IMR-90 (cell line): ENCODE results near the gene ACOXL. TPM values are rescaled to one million over a fixed set of nuclear protein-coding genes. Genes with fewer than 3 reads are reported as not detected.

ENCODE experiments used
- ATAC-seq: fragments of 200-7000 bp; cut with Tn5 transposase; 2 replicates; pipeline ENCODE4 v1.9.1; 2020; ENCODE audit warnings: low read depth, mild to moderate bottlenecking, moderate library complexity
- BruUV-seq: library from RNA; stranded (reverse); fragments of 400-500 nt; replicated peaks from 2 replicates; lab custom pipeline; 2021; lab: Mats Ljungman, UMichigan
- CTCF ChIA-PET: fragments of 300-600 bp; formaldehyde crosslinking; extraction: SDS; loops from one replicate; lab custom pipeline; 2021; ENCODE audit warnings: antibody characterized with exemption; lab: Yijun Ruan, JAX
- POLR2A ChIA-PET: fragments of 300-600 bp; sonication (Branson Sonifier 250); formaldehyde crosslinking; loops from one replicate; lab custom pipeline; 2022; ENCODE audit warnings: antibody characterized with exemption; ENCODE audit not compliant: unreplicated experiment; lab: Charles Lee
- DNase-seq: peaks from one replicate; pipeline ENCODE4 v3.0.0; 2013
- H2AFZ ChIP-seq: replicated peaks from 2 replicates; pipeline ENCODE3; 2013; ENCODE audit warnings: low read length, mild to moderate bottlenecking; ENCODE audit not compliant: poor library complexity
- H2AK5ac ChIP-seq: 2 replicates; pipeline ENCODE4 v1.6.1; 2013; ENCODE audit warnings: low read depth, low read length, inconsistent platforms
- H2AK9ac ChIP-seq: replicated peaks from 2 replicates; pipeline ENCODE3; 2013; ENCODE audit warnings: mild to moderate bottlenecking, low read depth, low read length, moderate library complexity; ENCODE audit not compliant: poor library complexity
- H2BK120ac ChIP-seq: 2 replicates; pipeline ENCODE4 v1.6.1; 2013; ENCODE audit warnings: low read depth, low read length, inconsistent platforms
- H2BK15ac ChIP-seq: 3 replicates; pipeline ENCODE4 v1.6.1; 2013; ENCODE audit warnings: low read depth, low read length, inconsistent platforms
- H2BK20ac ChIP-seq: 2 replicates; pipeline ENCODE4 v1.6.1; 2013; ENCODE audit warnings: low read depth, mild to moderate bottlenecking, inconsistent platforms, low read length, moderate library complexity
- H2BK5ac ChIP-seq: 2 replicates; pipeline ENCODE4 v1.6.1; 2013; ENCODE audit warnings: mild to moderate bottlenecking, low read depth, low read length, inconsistent platforms; ENCODE audit not compliant: poor library complexity, severe bottlenecking
- H3K14ac ChIP-seq: replicated peaks from 2 replicates; pipeline ENCODE4 v1.6.1; 2013; ENCODE audit warnings: low read depth, low read length, inconsistent platforms
- H3K18ac ChIP-seq: 2 replicates; pipeline ENCODE4 v1.6.1; 2013; ENCODE audit warnings: low read depth, low read length, control low read depth
- H3K23ac ChIP-seq: 2 replicates; pipeline ENCODE4 v1.6.1; 2013; ENCODE audit warnings: low read depth, low read length, inconsistent platforms
- H3K27ac ChIP-seq: 2 replicates; pipeline ENCODE4 v1.5.1; 2013; ENCODE audit warnings: mild to moderate bottlenecking, control low read depth, low read length; ENCODE audit not compliant: insufficient read depth
- H3K27me3 ChIP-seq: 2 replicates; pipeline ENCODE4 v1.6.1; 2013; ENCODE audit warnings: low read length; ENCODE audit not compliant: control insufficient read depth, insufficient read depth
- H3K36me3 ChIP-seq: 2 replicates; pipeline ENCODE4 v1.6.1; 2013; ENCODE audit warnings: low read length, mixed read lengths; ENCODE audit not compliant: control insufficient read depth, insufficient read depth
- H3K4ac ChIP-seq: 2 replicates; pipeline ENCODE4 v1.6.1; 2013; ENCODE audit warnings: low read depth, low read length, inconsistent platforms
- H3K4me1 ChIP-seq: 2 replicates; pipeline ENCODE4 v1.6.1; 2013; ENCODE audit warnings: low read length, mixed read lengths; ENCODE audit not compliant: control insufficient read depth, insufficient read depth
- H3K4me2 ChIP-seq: 2 replicates; pipeline ENCODE4 v1.6.1; 2013; ENCODE audit warnings: low read depth, mild to moderate bottlenecking, control low read depth, low read length, moderate library complexity
- H3K4me3 ChIP-seq: 2 replicates; pipeline ENCODE4 v1.5.1; 2013; ENCODE audit warnings: low read depth, mild to moderate bottlenecking, control low read depth, low read length, moderate library complexity; ENCODE audit not compliant: insufficient read depth
- H3K56ac ChIP-seq: 2 replicates; pipeline ENCODE4 v1.6.1; 2013; ENCODE audit warnings: low read length, inconsistent platforms; ENCODE audit not compliant: insufficient read depth; ENCODE audit errors: extremely low read depth
- H3K79me1 ChIP-seq, 2 experiments: 2 replicates each; pipeline ENCODE4 v1.6.1; 2013; ENCODE audit warnings: low read length in 2 of 2, inconsistent platforms in 1 of 2, low read depth in 1 of 2
- H3K9ac ChIP-seq: 2 replicates; pipeline ENCODE4 v1.6.1; 2013; ENCODE audit warnings: low read depth, low read length, control low read depth
- H3K9me1 ChIP-seq: 2 replicates; pipeline ENCODE4 v1.6.1; 2013; ENCODE audit warnings: low read length, inconsistent platforms; ENCODE audit not compliant: insufficient read depth
- H3K9me3 ChIP-seq: 2 replicates; pipeline ENCODE4 v1.6.1; 2013; ENCODE audit warnings: low read length; ENCODE audit not compliant: control insufficient read depth, insufficient read depth
- H4K20me1 ChIP-seq: 2 replicates; pipeline ENCODE4 v1.6.1; 2013; ENCODE audit warnings: low read length, inconsistent platforms; ENCODE audit not compliant: insufficient read depth
- H4K5ac ChIP-seq: 2 replicates; pipeline ENCODE4 v1.6.1; 2013; ENCODE audit warnings: mild to moderate bottlenecking, low read depth, low read length, control low read depth
- H4K8ac ChIP-seq, 2 experiments: 2 replicates each; pipeline ENCODE4 v1.6.1; 2013; ENCODE audit warnings: low read depth in 2 of 2, low read length in 2 of 2, control low read depth in 1 of 2, inconsistent platforms in 1 of 2
- H4K91ac ChIP-seq: 2 replicates; pipeline ENCODE4 v1.6.1; 2013; ENCODE audit warnings: low read depth, low read length, inconsistent platforms; ENCODE audit not compliant: insufficient read depth
- BHLHE40 ChIP-seq: fragments of 150-350 bp; IDR thresholded peaks from 2 replicates; pipeline ENCODE4 v1.6.1; 2016; ENCODE audit warnings: mild to moderate bottlenecking, low read depth, low read length
- CEBPB ChIP-seq: IDR thresholded peaks from 2 replicates; pipeline ENCODE4 v1.6.1; 2012; ENCODE audit warnings: low read depth, low read length, improper control_type of control experiment
- CHD1 ChIP-seq: IDR thresholded peaks from 2 replicates; pipeline ENCODE4 v1.6.1; 2012; ENCODE audit warnings: low read depth, low read length, improper control_type of control experiment
- FOS ChIP-seq: fragments of 150-350 bp; IDR thresholded peaks from 2 replicates; pipeline ENCODE4 v1.6.1; 2016; ENCODE audit warnings: low read depth, low read length
- MAZ ChIP-seq: IDR thresholded peaks from 2 replicates; pipeline ENCODE4 v1.6.1; 2012; ENCODE audit warnings: low read depth, mild to moderate bottlenecking, low read length, improper control_type of control experiment, moderate library complexity, borderline replicate concordance
- MXI1 ChIP-seq: IDR thresholded peaks from 2 replicates; pipeline ENCODE4 v1.6.1; 2012; ENCODE audit warnings: low read depth, mild to moderate bottlenecking, low read length, moderate library complexity, borderline replicate concordance
- NFE2L2 ChIP-seq: fragments of 150-350 bp; IDR thresholded peaks from 2 replicates; pipeline ENCODE4 v1.6.1; 2016; ENCODE audit warnings: low read depth, mild to moderate bottlenecking, low read length
- POLR2A ChIP-seq: IDR thresholded peaks from 2 replicates; pipeline ENCODE4 v1.6.1; 2012; ENCODE audit warnings: mild to moderate bottlenecking, low read depth, low read length
- RAD21 ChIP-seq: IDR thresholded peaks from 2 replicates; pipeline ENCODE4 v1.6.1; 2012; ENCODE audit warnings: low read length, improper control_type of control experiment
- RCOR1 ChIP-seq: IDR thresholded peaks from 2 replicates; pipeline ENCODE4 v1.6.1; 2012; ENCODE audit warnings: mild to moderate bottlenecking, low read length, improper control_type of control experiment; ENCODE audit not compliant: insufficient replicate concordance
- RFX5 ChIP-seq: IDR thresholded peaks from 2 replicates; pipeline ENCODE4 v1.8.0; 2012; ENCODE audit warnings: low read depth, mild to moderate bottlenecking, low read length, moderate library complexity
- WGBS, 2 experiments: methylation state at CpG; one replicate each; pipeline versions ENCODE4 v1.1.5 to v1.1.7; 2013; ENCODE audit warnings: missing lambda C conversion rate in 2 of 2; ENCODE audit not compliant: insufficient read length in 1 of 2; ENCODE audit errors: extremely low coverage in 2 of 2; 5-methylcytosine and 5-hydroxymethylcytosine counted together
- dilution Hi-C: fragments of 300-500 bp; cut with HindIII; formaldehyde crosslinking; loops from one replicate; pipeline ENCODE4 v1.14.3; 2018; ENCODE audit warnings: low sequenced_read_pairs; ENCODE audit not compliant: unreplicated experiment
- in situ Hi-C: fragments of 300-500 bp; cut with MboI; formaldehyde crosslinking; loops from 3 replicates; pipeline ENCODE4 v1.14.3; 2019; ENCODE audit warnings: low sequenced_read_pairs, inconsistent platforms, mixed read lengths
- intact Hi-C: fragments of 100-400 bp; cut with micrococcal nuclease; formaldehyde crosslinking; loops from 2 replicates; pipeline ENCODE4 v1.10.0; 2022
- polyA plus RNA-seq, 3 experiments: library from polyadenylated mRNA; depleted of rRNA; stranded (reverse); fragments of >200 nt; gene quantifications; 2 replicates each; pipeline ENCODE4 v1.2.3, GENCODE V29; 2012; ENCODE audit warnings: low replicate concordance in 1 of 3
- total RNA-seq: library from RNA; depleted of rRNA; stranded (reverse); fragments of >200 nt; gene quantifications from 2 replicates; pipeline ENCODE4 v1.2.3, GENCODE V29; 2012

Gene ACOXL
- total and polyA plus RNA-seq, 2 of the 4 experiments (the other 2 are of a cell fraction): not detected

DNA sequence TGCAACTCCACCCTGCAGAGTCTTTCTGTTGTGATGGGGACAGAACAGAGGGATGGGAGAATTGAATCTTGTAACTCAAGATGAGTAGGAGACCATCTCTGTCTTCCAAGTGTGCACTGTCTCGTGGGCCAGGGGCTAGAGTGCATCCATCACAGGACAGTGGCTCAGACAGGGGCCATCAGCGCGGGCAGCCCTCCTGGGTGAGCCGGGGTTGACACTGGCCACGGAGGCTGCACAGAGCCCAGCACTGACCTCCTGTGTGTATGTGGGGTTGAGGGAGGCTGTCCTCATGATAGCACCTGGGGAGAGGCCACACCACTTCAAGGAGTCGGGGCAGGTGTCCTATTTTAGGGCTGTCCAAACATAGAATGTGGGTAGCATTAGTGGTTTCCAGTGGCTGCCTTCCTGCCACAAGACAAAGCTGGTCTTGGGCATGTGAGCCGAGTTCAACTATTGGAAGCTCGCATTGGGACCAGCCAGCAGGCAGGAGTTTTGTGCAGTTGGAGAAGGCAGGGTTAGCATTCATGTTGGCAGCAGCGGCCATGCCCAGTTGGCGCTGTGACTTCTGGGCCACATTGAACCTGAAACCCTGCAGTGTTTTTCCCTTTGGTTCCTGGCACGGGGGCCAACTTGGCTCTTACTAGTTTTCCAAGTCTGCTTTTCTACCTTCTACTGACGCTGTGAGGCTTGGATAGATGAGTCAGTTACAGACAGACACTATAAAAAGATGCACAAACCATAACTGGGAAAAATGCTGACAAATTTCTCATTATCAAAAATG lies 45.3 kb downstream of the ACOXL start:
- ATAC-seq (no peak), DNase-seq (no peak)
- Histone ChIP-seq H3K23ac (no peak overlapping the region), H3K14ac (no peak overlapping the region), H4K5ac (no peak overlapping the region), H2AFZ (no peak overlapping the region), H2BK120ac (no peak overlapping the region), H3K79me1 (no peaks in the 10 kb centered on the region), H4K8ac (no peak overlapping the region), H3K27me3 (peaks cover 11% of the 10 kb centered on the region), H3K56ac (no peak overlapping the region), H3K18ac (no peak overlapping the region), H2BK20ac (no peak overlapping the region), H2BK15ac (no peak overlapping the region), H4K91ac (no peak overlapping the region), H3K4me3 (no peak overlapping the region), H3K36me3 (no peaks in the 10 kb centered on the region), H2AK9ac (no peak overlapping the region), H3K9me3 (no peaks in the 10 kb centered on the region), H2BK5ac (no peak overlapping the region), H3K4me1 (no peaks in the 10 kb centered on the region), H3K4ac (no peak overlapping the region), H3K4me2 (no peak overlapping the region), H3K9me1 (no peaks in the 10 kb centered on the region; the same call in 1 of the 2 replicates), H4K20me1 (no peaks in the 10 kb centered on the region), H3K27ac (no peak overlapping the region), H2AK5ac (no peak overlapping the region), H3K9ac (no peak overlapping the region)
- no TSS peak for BruUV-seq
- 80% methylated on average over 8 of the region's 12 CpGs; no CpG with 5 or more reads in 1 of the 2 experiments for WGBS, 2 experiments
- ChIA-PET CTCF (no interaction called here), POLR2A (no interaction called here)
- intact Hi-C loops (no loop called here), in situ Hi-C loops (no loop called here), dilution Hi-C loops (no loop called here)
- no peak for TF ChIP-seq RFX5
- TF ChIP-seq POLR2A: no peak
- no peak for TF ChIP-seq NFE2L2
- no peak for TF ChIP-seq FOS
- TF ChIP-seq RCOR1: no peak
- TF ChIP-seq MXI1: no peak
- TF ChIP-seq CEBPB: no peak
- TF ChIP-seq CHD1: no peak
- TF ChIP-seq BHLHE40: no peak
- TF ChIP-seq RAD21: no peak
- no peak for TF ChIP-seq MAZ
